Measurements from ENCODE around the gene F2.

DNA sequence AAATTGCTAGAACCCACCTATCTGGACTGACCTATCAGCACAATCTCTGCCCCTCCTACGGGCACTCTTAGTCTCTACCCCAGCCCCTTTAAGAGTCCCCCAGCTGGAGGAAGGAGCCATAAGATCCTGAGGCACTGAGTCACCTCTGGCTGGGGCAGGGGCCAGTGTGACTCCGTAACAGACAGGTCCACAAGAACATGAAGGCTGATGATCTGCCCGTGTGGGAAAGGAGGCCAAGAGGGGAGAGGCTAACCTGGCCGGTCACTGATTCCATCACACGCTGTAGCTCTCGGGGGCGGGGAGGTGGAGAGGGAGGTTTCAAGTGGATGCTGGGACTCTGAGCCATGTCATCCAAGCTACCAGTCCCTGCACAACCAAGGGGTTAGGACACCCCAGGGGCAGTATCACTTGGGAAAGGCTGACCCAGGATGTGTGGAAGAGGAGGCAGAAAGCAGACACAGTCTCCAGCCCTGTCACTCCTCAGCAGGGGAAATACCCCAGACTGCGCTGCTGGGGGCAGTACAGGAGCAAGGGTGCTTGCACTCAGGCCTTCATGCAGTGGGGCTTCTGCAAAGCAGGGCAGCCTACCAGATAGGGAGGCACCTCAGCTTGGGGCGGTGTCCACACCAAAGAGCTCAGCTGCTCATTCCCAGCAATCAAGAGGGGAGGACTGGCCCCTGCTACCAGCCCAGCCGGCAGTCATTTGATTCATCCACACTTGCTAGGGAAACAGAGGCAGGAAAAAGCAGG is 40.8 kb upstream of the F2 start:
- TF ChIP-seq, protein P1, sequence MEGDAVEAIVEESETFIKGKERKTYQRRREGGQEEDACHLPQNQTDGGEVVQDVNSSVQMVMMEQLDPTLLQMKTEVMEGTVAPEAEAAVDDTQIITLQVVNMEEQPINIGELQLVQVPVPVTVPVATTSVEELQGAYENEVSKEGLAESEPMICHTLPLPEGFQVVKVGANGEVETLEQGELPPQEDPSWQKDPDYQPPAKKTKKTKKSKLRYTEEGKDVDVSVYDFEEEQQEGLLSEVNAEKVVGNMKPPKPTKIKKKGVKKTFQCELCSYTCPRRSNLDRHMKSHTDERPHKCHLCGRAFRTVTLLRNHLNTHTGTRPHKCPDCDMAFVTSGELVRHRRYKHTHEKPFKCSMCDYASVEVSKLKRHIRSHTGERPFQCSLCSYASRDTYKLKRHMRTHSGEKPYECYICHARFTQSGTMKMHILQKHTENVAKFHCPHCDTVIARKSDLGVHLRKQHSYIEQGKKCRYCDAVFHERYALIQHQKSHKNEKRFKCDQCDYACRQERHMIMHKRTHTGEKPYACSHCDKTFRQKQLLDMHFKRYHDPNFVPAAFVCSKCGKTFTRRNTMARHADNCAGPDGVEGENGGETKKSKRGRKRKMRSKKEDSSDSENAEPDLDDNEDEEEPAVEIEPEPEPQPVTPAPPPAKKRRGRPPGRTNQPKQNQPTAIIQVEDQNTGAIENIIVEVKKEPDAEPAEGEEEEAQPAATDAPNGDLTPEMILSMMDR (IDR thresholded peaks at IDR 0.05) = no peak
- TF ChIP-seq POLR2A (IDR thresholded peaks at IDR 0.05) = no peak
